Measurements from ENCODE around the gene KPNA4.

Gene KPNA4

DNA sequence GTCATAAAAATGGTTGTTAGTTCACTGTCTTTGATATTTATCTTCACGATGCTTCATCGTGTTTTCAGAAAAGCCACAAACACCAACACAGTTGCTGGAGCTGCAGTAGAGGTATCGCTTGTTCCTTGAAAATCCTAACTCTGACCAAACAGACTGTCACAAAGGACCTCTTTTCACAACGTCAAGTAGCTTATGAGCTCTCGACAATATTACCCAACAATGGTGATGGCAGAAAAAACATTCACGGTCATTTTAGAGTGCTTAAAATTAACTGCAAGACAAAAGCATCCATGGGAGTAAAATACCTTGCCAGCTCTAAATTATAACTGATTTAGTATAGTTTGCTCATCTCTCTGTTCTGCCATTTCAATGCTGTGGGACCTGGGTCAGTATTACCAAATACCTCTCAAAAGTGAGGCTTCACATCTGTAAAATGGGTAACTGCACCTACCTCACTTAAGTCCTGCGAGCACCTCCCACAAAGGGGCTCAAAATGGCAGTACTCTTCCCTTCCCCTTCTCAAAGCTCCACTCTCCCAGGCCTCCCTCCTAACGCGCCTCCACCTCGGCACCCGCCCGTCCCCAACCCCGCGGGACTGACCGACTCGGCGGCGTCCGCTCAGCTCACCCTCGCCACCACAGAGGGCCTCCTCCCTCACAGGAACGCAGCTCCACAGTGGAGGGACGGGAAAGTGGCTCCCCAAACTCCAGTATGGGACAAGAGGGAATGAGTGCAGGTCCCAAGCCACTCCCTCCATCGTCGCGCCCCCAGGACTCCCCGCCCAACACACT is 116.3 kb downstream of the KPNA4 start:
- no peak for DNase-seq

GRCh38 chr3:160447544-160447943 is 117.8 kb downstream of the KPNA4 start:
- no peak for DNase-seq

GRCh38 chr3:160446522-160447056 is 118.8 kb downstream of the KPNA4 start:
- DNase-seq, result no peak

DNA sequence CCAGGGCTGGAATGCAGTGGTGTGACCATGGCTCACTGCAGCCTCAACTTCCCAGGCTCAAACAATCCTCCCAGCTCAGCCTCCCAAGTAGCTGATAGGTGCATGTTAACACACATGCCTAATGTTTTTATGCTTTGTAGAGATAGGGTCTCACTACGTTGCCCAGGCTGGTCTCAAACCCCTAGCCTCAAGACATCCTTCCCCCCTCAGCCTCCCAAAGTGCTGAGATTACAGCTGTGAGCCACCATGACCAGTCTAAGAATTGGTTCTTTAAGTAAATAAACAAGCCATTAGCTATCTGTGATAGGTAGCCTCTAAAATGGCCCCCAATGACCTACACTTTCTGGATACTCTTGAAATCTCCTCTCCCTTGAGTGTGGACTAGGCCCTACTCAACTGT is 119.5 kb downstream of the KPNA4 start:
- DNase-seq, result no peak

Measured in CD4-positive, alpha-beta T cell treated with Interleukin-17A for 4 hours (primary cell).